HEK293T (cell line): ENCODE measurements around the gene PRSS48.

Experiments used
- CTBP1 ChIP-seq: fragments of 450-650 bp; IDR thresholded peaks from 2 replicates; pipeline ENCODE4 v1.6.1; 2016; ENCODE audit warnings: borderline replicate concordance
- ELF4 ChIP-seq: fragments of 450-650 bp; IDR thresholded peaks from 2 replicates; pipeline ENCODE4 v1.6.1; 2017; ENCODE audit warnings: antibody characterized with exemption
- FOXA1 ChIP-seq: fragments of 450-650 bp; IDR thresholded peaks from 2 replicates; pipeline ENCODE4 v1.6.1; 2016; ENCODE audit warnings: mild to moderate bottlenecking
- L3MBTL2 ChIP-seq: fragments of 450-650 bp; conservative IDR thresholded peaks from 2 replicates; pipeline ENCODE4 v1.6.1; 2016; ENCODE audit warnings: mild to moderate bottlenecking
- SP1 ChIP-seq: fragments of 450-650 bp; IDR thresholded peaks from 2 replicates; pipeline ENCODE4 v1.6.1; 2017
- SUZ12 ChIP-seq: fragments of 450-650 bp; IDR thresholded peaks from 2 replicates; pipeline ENCODE4 v1.6.1; 2016; ENCODE audit warnings: mild to moderate bottlenecking
- TARDBP ChIP-seq: fragments of 450-650 bp; IDR thresholded peaks from 2 replicates; pipeline ENCODE4 v1.6.1; 2016

DNA sequence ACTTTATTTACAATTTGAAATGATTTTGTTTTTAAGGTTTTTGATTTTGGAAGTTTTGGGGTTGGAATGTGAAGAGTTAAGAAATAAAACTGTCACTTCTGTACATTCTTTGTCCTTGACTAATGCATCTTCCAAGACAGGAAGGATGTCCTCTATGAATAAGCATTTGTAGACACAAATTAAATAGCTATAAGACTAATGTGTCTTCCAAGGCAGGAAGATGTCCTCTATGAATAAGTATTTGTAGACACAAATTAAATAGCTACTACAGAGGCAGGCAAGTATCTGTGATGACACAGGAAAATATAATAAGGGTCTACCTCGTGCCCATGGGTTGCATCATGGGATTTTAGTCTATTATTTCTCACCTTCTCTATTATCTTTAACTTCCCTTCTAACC lies 14.5 kb downstream of the PRSS48 start:
- TF ChIP-seq SP1 (no peak), TARDBP (no peak), L3MBTL2 (no peak), SUZ12 (no peak), FOXA1 (no peak), ELF4 (no peak), CTBP1 (no peak)
